Measurements from ENCODE around the gene ACMSD.
"Not testable (repeated sequence)": the region's sequence is repeated elsewhere in the genome, so short reads cannot be mapped to it uniquely, and the experiment has no call there.

ACMSD gene

GRCh38 chr2:134852518-134852917 lies 14.1 kb downstream of the ACMSD start:
- DNase-seq: no peak

DNA sequence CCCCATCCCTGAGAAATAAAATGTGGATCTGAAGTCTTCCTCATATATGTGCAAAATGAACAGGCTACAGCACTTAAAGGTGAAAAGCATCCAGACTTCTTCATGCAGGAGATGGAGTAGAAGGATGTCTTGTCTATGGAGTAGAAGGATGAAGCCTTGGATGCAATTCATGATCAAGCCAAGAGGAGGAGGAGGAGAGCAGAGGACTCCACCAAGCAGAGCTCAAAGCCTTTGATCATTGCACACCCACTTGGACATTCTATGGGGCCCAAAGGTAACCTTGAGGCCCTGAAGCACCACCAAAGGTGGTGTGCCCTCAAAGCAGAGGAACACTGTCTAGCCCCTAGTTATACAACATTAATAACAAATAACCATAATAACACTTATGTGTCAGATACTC lies 17.3 kb downstream of the ACMSD start:
- no peak for DNase-seq

DNA sequence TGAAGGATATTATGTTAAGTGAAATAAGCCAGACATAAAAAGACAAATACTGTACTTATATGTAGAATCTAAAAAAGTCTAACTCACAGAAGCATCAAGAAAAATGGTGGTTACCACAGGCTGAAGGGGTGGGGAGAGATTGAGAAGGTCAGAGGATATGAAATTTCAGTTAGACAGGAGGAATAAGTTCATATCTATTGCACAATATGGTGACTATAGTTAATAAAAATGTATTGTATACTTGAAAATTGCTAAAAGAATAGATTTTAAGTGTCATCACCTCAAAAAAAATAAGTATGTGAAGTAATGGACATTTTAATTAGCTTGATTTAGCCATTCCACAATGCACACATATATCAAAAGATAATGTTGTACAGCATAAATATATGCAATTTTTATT lies 19.8 kb downstream of the ACMSD start:
- DNase-seq: no peak

DNA sequence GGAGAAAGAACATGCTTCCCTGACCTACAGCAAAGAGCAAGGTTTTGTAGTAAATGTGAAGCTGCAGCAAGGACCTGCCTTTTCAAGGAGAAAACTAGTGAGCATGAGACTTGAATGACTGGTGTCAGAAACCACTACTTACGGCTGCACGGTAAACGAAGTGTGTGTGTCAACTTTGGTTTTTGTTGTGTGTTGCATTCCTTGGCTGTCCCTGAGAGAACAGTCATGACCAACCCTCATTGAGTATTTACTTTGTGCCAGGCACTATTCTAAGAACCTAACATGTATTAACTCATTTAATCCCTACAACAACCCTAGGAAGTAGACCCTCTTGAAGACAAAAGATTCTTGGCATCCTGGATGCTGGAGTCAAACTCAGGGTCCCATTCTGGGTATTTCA lies 22.8 kb downstream of the ACMSD start:
- no peak for DNase-seq

GRCh38 chr2:134862069-134862468 lies 23.7 kb downstream of the ACMSD start:
- DNase-seq: no peak

- no peak for DNase-seq
Observed at GRCh38 chr2:134862674-134863073, 24.3 kb downstream of the ACMSD start.

- no peak for DNase-seq
Observed at GRCh38 chr2:134863446-134863845, 25.0 kb downstream of the ACMSD start.

DNA sequence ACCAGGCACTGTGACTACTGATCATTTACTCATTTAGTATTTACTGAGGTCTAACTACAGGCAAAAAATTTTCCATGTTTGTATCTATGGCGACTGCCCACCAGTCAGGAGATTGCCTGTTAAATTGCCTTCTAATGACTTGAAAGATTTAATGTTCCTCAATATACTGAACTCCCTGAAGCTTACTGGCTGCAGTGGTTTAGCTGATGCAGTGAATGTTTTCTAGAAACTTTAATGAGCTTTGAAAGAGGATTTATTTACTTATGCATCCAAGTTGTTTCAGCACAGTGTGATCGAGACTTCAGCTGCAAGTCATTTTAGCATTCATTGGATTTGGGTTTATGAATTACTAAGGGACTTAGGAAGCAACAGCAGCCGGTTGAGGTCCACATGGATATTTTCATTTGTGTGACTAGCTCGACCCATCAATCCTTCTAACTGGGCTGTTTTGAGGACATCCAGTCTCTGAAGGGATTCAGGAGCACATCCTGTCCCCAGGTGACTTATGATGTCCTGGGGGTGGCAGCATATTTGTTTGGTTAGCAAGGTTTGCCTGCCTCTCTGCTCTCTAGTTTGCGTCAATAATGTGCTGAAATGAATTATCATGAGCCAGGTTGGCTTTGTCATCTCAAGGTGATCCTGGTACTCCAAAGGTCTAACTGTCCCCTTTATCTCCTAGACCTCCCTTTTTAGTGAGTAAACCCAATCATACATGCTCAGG lies 26.8 kb downstream of the ACMSD start:
- no peak for DNase-seq

DNA sequence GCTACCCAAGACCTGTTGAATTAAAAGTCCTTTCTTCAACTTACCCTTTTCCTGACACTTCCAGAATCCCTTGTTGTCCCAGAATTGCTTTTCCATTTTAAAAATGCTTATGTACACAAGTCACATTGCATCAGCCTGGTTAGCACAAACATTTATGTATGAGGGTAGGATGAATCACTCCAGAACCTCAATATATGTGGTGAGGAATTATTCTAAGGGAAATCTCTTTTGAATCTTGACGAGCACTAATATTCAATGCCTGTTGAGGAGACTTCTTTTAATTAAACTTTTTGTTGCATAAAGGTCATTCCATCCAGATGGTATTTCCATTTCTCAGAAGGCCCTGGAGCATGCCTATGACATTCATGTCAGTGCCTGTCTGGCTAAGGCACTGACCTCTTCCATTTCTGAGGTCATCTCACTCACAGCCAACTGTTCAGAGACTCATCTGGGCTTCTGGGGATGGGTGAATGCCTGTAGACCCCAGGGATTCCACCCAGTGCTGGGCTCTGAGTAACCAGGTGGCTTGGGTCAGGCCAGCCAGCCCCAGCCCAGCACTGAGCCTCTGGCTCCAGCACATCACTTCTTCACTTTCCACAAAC lies 28.2 kb downstream of the ACMSD start:
- DNase-seq: no peak

DNA sequence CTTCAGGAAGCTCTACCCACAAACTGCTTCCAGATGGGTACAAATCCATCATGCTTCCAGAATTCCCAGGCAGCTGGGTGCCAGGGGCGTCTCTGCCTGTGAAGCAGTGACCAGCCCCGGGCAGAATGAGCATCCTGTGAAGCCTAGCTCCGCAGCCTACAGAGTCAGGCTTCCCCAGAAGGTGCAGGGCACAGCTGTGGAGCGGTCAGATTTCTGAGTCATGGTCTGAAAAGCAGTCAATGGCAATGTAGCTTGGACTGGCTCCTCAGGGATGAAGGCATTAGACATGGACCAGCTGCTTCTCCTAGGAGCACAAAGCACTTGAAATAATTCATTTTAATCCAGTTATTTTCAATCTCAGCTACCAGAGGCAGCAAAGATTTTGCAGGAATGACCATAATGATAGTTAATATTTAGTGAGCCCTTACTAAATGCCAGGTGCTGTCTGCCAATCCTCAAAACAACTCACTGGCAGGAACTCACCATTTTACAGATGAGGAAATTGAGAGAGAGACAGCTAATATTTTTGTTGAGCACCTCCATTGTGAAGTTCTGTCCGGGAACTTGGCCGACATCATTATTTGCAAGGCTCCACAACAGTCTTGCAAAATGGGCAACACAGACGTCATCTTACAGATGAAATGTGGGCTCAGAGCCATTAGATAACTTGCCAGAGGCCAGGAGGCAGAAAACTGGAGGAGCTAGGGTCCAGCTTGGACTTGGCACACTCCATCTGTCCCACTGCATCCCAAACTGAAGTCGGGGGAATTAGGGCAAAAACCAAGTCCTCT lies 31.7 kb downstream of the ACMSD start:
- no peak for DNase-seq

DNA sequence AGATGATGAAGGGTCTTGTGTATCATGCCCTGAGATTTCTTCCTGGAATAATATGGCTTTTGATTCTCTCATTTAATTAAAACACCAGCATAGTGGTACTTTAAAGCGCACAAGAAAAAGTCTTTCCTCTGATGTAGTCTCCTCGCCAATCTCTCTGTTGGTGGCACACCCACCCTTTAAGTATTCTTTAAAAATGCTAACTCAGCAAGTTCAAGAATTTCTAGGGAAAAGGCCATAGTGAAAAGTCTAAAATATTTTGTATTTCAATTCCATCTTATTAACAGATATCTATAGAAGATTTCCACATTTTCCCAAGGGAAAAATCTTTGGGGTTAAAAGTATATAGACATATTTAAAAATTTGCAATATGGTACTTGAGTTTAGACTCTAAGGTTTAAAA lies 34.7 kb downstream of the ACMSD start:
- no peak for DNase-seq

GRCh38 chr2:134875309-134875708 lies 36.9 kb downstream of the ACMSD start:
- no peak for DNase-seq

DNA sequence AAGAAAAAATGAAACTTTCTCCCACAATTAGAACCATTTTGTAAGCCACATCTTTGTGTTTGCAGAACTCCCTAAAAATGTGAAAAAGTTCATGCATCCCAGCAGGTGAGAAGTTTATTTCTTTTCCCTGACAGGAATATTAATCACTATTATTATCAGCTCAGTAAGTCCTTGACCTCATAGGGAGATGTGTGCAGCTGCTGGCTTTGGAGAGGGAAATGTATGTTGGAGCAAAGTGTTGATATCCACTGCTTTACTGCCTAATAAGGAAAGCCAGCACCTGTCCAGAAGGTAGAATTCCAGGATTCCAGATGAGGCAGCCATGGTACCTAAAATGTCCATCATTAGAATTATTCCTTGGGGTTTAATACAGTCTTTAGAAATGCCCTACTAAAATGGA lies 44.4 kb downstream of the ACMSD start:
- no peak for DNase-seq

DNA sequence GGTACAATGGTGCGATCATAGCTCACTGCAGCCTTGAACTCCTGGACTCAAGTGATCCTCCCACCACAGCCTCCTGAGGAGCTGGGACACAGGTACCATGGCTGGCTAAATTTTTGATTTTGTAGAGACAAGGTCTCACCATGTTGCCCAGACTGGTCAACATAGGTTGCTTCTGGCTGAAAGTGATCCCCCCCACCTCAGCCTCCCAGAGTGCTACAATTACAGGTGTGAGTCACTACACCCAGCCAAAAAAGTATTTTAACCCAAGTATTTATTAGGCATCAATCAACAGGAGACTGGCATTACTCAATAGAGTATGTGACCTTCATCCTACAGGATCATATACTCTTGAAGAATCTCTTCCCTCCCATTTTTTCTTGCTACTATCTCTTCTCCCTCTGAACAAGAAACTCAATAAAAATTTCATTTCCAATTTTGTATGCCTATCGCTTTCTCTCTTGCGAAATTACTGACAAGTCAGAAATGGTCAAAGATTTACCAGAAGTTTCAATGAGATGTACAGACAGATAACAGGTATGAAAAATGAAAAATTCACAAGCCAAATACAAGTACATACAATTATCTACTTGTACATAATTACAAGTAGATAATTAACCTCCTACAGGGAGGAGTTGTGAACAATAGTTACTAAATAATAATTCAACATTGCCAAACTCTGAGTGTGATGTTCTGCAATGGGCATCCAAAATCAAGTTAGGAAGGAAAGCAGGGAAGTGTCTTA lies 45.3 kb downstream of the ACMSD start:
- DNase-seq: no peak

DNA sequence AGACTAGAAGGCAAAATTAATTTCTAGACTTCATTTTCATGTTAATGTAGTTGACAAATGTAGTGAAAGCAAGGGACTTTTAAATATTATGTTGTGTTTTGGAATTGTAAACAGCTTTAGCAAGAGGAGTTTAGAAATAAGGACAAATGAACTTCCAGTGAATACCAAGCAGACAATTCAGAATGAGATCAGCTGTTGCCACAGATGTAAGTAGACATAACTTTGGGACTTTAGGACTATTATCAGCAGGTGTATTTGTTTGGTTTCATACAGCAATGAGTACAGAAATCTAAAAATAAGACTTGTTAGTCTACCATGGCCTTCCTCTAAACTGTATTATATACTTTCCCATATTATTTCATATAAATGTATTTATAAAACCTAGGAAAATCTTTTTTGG lies 46.0 kb downstream of the ACMSD start:
- no peak for DNase-seq

GRCh38 chr2:134892282-134893035 lies 54.0 kb downstream of the ACMSD start:
- no peak for DNase-seq

DNA sequence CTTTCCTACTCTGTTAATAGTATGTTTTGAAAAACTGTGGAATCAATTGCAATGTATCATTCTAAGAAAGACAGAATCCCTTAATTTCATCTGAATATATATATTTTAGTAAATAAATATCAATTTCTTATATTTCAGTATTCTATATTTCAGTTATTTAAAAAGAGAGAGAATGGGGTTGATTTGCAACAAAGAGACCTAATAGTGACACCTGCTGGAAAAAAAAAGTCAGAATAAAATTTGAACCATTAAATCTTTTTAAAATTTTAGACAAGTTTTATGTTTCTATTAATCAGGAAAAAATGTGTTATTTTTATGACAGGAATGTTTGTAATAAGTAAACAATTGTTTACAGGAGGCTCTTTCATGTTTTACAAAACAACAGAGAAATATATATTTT lies 59.5 kb downstream of the ACMSD start:
- DNase-seq: no peak

GRCh38 chr2:134899204-134899603 lies 60.8 kb downstream of the ACMSD start:
- DNase-seq: no peak

DNA sequence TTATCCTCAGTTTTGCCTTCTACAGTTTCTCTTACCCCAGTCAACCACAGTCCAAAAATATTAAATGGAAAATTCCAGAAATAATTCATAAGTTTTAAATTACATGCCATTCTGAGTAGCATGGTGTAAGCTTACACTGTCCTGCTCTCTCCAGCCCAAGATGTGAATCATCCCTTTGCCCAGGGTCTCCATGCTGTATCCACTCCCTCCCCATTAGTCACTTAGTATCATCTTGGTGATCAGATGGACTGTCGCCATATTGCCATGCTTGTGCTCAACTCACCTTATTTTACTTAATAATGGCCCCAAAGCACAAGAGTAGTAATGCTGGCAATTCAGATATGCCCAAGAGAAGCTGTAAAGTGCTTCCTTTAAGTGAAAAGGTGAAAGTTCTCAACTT lies 61.7 kb downstream of the ACMSD start:
- DNase-seq: no peak

DNA sequence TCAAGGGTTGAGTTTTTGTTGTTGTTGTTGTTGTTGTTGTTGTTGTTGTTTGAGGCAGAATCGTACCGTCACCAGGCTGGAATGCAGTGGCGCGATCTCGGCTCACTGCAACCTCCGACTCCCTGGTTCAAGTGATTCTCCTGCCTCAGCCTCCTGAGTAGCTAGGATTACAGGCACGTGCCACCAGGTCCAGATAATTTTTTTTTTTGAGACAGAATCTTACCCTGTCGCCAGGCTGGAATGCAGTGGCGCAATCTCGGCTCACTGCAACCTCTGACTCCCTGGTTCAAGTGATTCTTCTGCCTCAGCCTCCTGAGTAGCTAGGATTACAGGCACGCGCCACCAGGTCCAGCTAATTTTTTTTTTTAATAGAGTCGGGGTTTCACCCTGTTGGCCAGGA lies 65.3 kb downstream of the ACMSD start:
- not testable (repeated sequence) for DNase-seq

- DNase-seq: no peak
Observed at GRCh38 chr2:134905168-134905567, 66.8 kb downstream of the ACMSD start.

DNA sequence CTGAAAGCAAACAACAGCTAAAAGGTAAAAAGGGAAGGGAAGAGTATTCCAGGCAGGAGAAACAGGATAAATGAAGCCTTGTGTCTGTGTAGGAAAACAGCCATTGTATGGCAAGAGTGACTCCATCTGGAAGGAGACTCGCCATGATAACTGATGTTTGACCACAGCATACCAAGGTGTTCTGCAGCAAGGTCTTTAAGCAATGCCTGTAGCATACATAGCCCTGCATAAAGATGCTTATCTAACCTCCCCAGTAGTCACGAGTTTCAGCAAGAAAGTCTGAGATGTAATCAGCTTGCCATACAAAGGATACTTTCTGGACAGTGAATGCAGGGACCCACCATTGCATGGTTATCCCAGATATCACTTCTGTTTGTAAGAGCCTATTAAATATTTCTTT lies 68.3 kb downstream of the ACMSD start:
- DNase-seq: no peak
